Loucy (cell line): ENCODE results near the gene EVX2.

Experiments used
- H2AFZ ChIP-seq: fragments of 200-600 bp; sonication (generic); 2 replicates; pipeline ENCODE4 v1.6.0; 2016; ENCODE audit warnings: antibody characterized with exemption, mild to moderate bottlenecking, low read length, moderate library complexity
- H3F3A ChIP-seq: fragments of 200-600 bp; 2 replicates; pipeline ENCODE4 v1.6.0; 2016; ENCODE audit warnings: antibody characterized with exemption, low read depth, mild to moderate bottlenecking
- H3K27me3 ChIP-seq: fragments of 200-600 bp; sonication (generic); 2 replicates; pipeline ENCODE4 v1.6.1; 2014; ENCODE audit warnings: low read length, mild to moderate bottlenecking; ENCODE audit not compliant: insufficient read depth, poor library complexity, severe bottlenecking
- H3K36me3 ChIP-seq: fragments of 200-600 bp; sonication (generic); 2 replicates; pipeline ENCODE4 v1.6.1; 2016; ENCODE audit warnings: low read length; ENCODE audit not compliant: insufficient read depth
- H3K4me1 ChIP-seq: fragments of 200-600 bp; sonication (generic); 2 replicates; pipeline ENCODE4 v1.5.1; 2014; ENCODE audit warnings: low read length, mild to moderate bottlenecking; ENCODE audit not compliant: insufficient read depth, poor library complexity, severe bottlenecking
- H3K4me2 ChIP-seq: fragments of 200-600 bp; sonication (generic); 2 replicates; pipeline ENCODE4 v1.6.0; 2014; ENCODE audit warnings: antibody characterized with exemption, low read length, low read depth, mild to moderate bottlenecking; ENCODE audit not compliant: poor library complexity, severe bottlenecking
- H3K4me3 ChIP-seq: fragments of 200-600 bp; sonication (generic); 2 replicates; pipeline ENCODE4 v1.5.1; 2014; ENCODE audit warnings: low read length, mild to moderate bottlenecking, mixed read lengths; ENCODE audit not compliant: poor library complexity, severe bottlenecking
- H3K79me2 ChIP-seq: fragments of 200-600 bp; sonication (generic); 2 replicates; pipeline ENCODE4 v1.6.1; 2014; ENCODE audit warnings: low read length; ENCODE audit not compliant: insufficient read depth
- H3K9ac ChIP-seq: fragments of 200-600 bp; sonication (generic); 2 replicates; pipeline ENCODE4 v1.6.0; 2014; ENCODE audit warnings: mild to moderate bottlenecking, low read depth, low read length, moderate library complexity; ENCODE audit not compliant: poor library complexity, severe bottlenecking
- H3K9me2 ChIP-seq: fragments of 200-600 bp; sonication (generic); replicated peaks from 2 replicates; pipeline ENCODE4 v1.6.1; 2016; ENCODE audit warnings: low read depth, low read length, mixed read lengths
- H3K9me3 ChIP-seq: fragments of 200-600 bp; sonication (generic); 2 replicates; pipeline ENCODE4 v1.6.1; 2014; ENCODE audit warnings: mild to moderate bottlenecking, antibody characterized with exemption, low read length, low read depth; ENCODE audit not compliant: insufficient read depth
- H4K20me1 ChIP-seq: fragments of 200-600 bp; sonication (generic); 2 replicates; pipeline ENCODE4 v1.6.0; 2014; ENCODE audit warnings: antibody characterized with exemption, low read length, mild to moderate bottlenecking; ENCODE audit not compliant: insufficient read depth, poor library complexity, severe bottlenecking
- CTCF ChIP-seq: fragments of 200-600 bp; sonication (generic); conservative IDR thresholded peaks from 2 replicates; pipeline ENCODE4 v1.5.1; 2014; ENCODE audit warnings: mild to moderate bottlenecking, antibody characterized with exemption, low read length
- EZH2phosphoT487 ChIP-seq: fragments of 200-600 bp; IDR thresholded peaks from 2 replicates; pipeline ENCODE4 v1.6.1; 2018; ENCODE audit warnings: antibody characterized with exemption, mild to moderate bottlenecking, moderate library complexity, borderline replicate concordance

EVX2 gene

DNA sequence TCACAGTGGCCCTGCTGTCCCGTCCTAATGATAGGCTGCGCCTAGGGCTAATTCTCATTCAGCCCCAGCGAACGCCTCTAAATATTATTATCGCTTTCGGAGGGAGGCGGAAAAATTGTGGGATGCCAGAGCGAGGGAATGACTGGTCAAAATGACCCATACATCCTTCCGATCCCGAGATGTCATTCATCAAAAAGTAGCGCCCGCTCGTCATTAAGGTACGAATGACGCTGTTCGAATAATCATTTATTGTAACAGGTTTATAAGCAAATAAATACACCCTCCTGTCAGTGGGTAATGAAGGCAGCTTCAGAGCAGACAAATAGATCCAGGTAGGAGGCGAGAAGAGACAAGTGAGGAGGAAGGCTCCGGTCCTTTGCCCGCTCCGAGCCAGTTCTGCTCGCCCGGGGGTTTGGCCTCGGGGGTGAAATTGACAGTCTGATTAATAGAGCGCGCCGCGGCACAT lies at the start of gene EVX2:
TSS of gene EVX2 (minus strand) at position 167 of the 466 bp plus-strand sequence. CDS start 186 bp downstream, outside the sequence.
- H2AFZ ChIP-seq = no peak within 1 kb of the TSS
- H4K20me1 ChIP-seq = no peaks in the 10 kb centered on the region
- no peaks in the 10 kb centered on the region for H3K9me2 ChIP-seq
- H3K4me3 ChIP-seq = no peak within 1 kb of the TSS
- no peak within 1 kb of the TSS for H3K9ac ChIP-seq
- H3K79me2 ChIP-seq = no peaks in the 10 kb centered on the region
- no peaks in the 10 kb centered on the region for H3K27me3 ChIP-seq
- no peaks in the 10 kb centered on the region for H3K4me1 ChIP-seq
- TF ChIP-seq CTCF (no peak), EZH2phosphoT487 (no peak)
- H3K4me2 ChIP-seq = no peak within 1 kb of the TSS
- no peaks in the 10 kb centered on the region for H3K9me3 ChIP-seq
- no peaks in the 10 kb centered on the region for H3K36me3 ChIP-seq
- H3F3A ChIP-seq = no peaks in the 10 kb centered on the region

- Histone ChIP-seq H3K9ac (no peak overlapping the region), H3K9me3 (no peaks in the 10 kb centered on the region), H3K79me2 (no peaks in the 10 kb centered on the region), H4K20me1 (no peaks in the 10 kb centered on the region), H3K4me1 (peaks cover 4% of the 10 kb centered on the region), H3K27me3 (no peaks in the 10 kb centered on the region), H3K4me3 (no peak overlapping the region), H3K36me3 (no peaks in the 10 kb centered on the region), H3F3A (no peaks in the 10 kb centered on the region), H3K9me2 (no peaks in the 10 kb centered on the region), H2AFZ (no peak overlapping the region), H3K4me2 (no peak overlapping the region)
- TF ChIP-seq EZH2phosphoT487 = no peak
- no peak for TF ChIP-seq CTCF
These were observed 49.6 kb upstream of the EVX2 start for GRCh38 chr2:176133389-176133788.

DNA sequence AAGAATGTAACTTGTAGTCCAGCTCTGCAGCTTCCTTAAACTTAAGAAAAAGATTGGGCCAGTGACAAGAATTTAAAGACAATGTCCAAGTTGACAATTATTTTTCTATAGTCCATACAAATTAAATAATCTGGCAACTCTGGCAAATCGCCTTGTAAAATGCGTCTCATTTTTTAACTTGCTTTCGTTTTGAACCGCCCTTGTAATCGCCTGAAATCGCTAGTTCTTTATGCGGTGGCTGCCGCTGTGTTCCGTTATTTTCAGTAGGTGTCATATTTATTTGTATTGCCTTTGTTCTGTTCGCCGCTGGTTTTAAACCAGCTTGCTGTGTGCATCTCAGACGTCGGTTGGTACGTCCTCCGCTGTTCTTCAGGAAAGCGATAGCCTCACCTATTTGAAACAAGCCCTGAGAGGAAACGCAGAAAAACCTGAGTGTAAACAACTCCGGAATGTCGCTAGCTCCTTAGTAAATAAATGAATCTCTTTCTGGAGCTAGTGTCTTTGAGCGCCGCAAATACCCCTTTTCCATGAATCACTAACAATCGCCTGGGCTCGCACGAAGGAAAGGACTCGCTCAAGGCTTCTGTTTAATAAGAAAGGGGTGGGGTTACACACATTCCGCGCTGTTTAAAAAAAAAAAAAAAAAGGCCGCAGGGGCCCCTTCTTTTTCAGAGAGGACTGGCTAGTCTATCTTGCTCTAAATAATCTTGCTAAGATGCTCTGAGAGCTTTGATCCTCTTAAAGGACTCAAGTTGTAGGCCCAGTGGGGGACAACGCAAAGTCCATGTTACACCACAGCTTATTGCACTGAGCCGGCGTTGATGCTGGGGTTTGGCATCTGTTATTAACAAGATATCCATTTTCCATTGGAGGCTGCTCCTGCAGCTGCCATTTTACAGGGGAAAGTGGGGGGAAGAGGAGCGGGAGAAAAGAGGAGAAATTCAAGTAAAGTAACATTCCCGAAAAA lies 48.7 kb upstream of the EVX2 start:
- H3K4me1 ChIP-seq = peaks cover 4% of the 10 kb centered on the region
- H3K27me3 ChIP-seq = no peaks in the 10 kb centered on the region
- H3K9ac ChIP-seq = no peak overlapping the region
- no peaks in the 10 kb centered on the region for H3K36me3 ChIP-seq
- H3F3A ChIP-seq = no peaks in the 10 kb centered on the region
- TF ChIP-seq EZH2phosphoT487 (no peak), CTCF (no peak)
- no peak overlapping the region for H3K4me2 ChIP-seq
- H3K9me2 ChIP-seq = no peaks in the 10 kb centered on the region
- no peak overlapping the region for H2AFZ ChIP-seq
- H3K4me3 ChIP-seq = no peak overlapping the region
- H3K79me2 ChIP-seq = no peaks in the 10 kb centered on the region
- no peaks in the 10 kb centered on the region for H3K9me3 ChIP-seq
- H4K20me1 ChIP-seq = no peaks in the 10 kb centered on the region
